Tibial nerve (tissue), 4 donors: Measurements from ENCODE around the gene ANKRD11. TPM values are rescaled to one million over a fixed set of nuclear protein-coding genes. Genes with fewer than 3 reads are reported as not detected.
"Not testable (repeated sequence)": the region's sequence is repeated elsewhere in the genome, so short reads cannot be mapped to it uniquely, and the experiment has no call there.

ENCODE experiments used
- DNase-seq, 2 donors: peaks; one replicate each; pipeline ENCODE4 v3.0.0-alpha.2; 2019; ENCODE audit warnings: low spot score in 2 of 2
- H3K27ac ChIP-seq, 4 donors: fragments of 200-600 bp; sonication (generic) in 3 of 4; one replicate each; pipeline ENCODE4 v1.5.1; 2017 to 2019; ENCODE audit warnings: mild to moderate bottlenecking in 1 of 4
- H3K27me3 ChIP-seq, 2 donors: fragments of 200-600 bp; sonication (generic) in 1 of 2; one replicate each; pipeline versions ENCODE4 v1.5.1 to v1.6.0; 2017 to 2019
- H3K36me3 ChIP-seq, 3 donors: fragments of 200-600 bp; sonication (generic); one replicate each; pipeline ENCODE4 v1.5.1; 2018 to 2019
- H3K4me1 ChIP-seq, 4 donors: fragments of 200-600 bp; sonication (generic) in 3 of 4; one replicate each; pipeline ENCODE4 v1.5.1; 2017 to 2019
- H3K4me3 ChIP-seq, 4 donors: fragments of 200-600 bp; sonication (generic) in 3 of 4; one replicate each; pipeline ENCODE4 v1.5.1; 2017 to 2019; ENCODE audit warnings: mild to moderate bottlenecking in 1 of 4, moderate library complexity in 1 of 4
- H3K9me3 ChIP-seq, 4 donors: fragments of 200-600 bp; sonication (generic) in 3 of 4; one replicate each; pipeline ENCODE4 v1.5.1; 2017 to 2019
- EP300 ChIP-seq, 2 donors: sonication (generic); formaldehyde crosslinking; IDR thresholded peaks; one replicate each; pipeline ENCODE4 v1.6.1; 2017; ENCODE audit warnings: antibody characterized with exemption in 2 of 2, mild to moderate bottlenecking in 1 of 2
- POLR2A ChIP-seq, 2 donors: fragments of 450-650 bp; IDR thresholded peaks; one replicate each; pipeline ENCODE4 v1.6.1; 2017; ENCODE audit warnings: antibody characterized with exemption in 2 of 2, mild to moderate bottlenecking in 2 of 2, moderate library complexity in 2 of 2
- WGBS, 2 donors: methylation state at CpG; one replicate each; pipeline ENCODE4 v1.1.5; 2018; 5-methylcytosine and 5-hydroxymethylcytosine counted together
- total RNA-seq, 4 donors: library from RNA; depleted of rRNA; stranded (reverse); fragments of >200 nt; gene quantifications; one replicate each; pipeline ENCODE4 v1.1.0, GENCODE V29; 2016
- TF ChIP-seq, protein P1 (sequence below), 5 experiments: fragments of 200-600 bp in 3 of 5; fragments of 450-650 bp in 2 of 5; sonication (generic) in 3 of 5; IDR thresholded peaks; one replicate each; pipeline ENCODE4 v1.5.1; 2016 to 2019; ENCODE audit warnings: antibody characterized with exemption in 5 of 5, mild to moderate bottlenecking in 3 of 5, moderate library complexity in 2 of 5

Gene ANKRD11
- total RNA-seq, 4 donors from 2014 or later, result 104 to 177 (median 112) TPM

GRCh38 chr16:89386306-89387185, 103.8 kb downstream of the ANKRD11 start:
- H3K27ac ChIP-seq, result no peak overlapping the region
- H3K9me3 ChIP-seq, result no peaks in the 10 kb centered on the region
- peaks cover 0 to 51% (median 24%) of the 10 kb centered on the region in 4 donors for H3K4me1 ChIP-seq
- TF ChIP-seq POLR2A (IDR thresholded peaks at IDR 0.05) (no peak), EP300 (IDR thresholded peaks at IDR 0.05) (no peak)
- TF ChIP-seq, protein P1, sequence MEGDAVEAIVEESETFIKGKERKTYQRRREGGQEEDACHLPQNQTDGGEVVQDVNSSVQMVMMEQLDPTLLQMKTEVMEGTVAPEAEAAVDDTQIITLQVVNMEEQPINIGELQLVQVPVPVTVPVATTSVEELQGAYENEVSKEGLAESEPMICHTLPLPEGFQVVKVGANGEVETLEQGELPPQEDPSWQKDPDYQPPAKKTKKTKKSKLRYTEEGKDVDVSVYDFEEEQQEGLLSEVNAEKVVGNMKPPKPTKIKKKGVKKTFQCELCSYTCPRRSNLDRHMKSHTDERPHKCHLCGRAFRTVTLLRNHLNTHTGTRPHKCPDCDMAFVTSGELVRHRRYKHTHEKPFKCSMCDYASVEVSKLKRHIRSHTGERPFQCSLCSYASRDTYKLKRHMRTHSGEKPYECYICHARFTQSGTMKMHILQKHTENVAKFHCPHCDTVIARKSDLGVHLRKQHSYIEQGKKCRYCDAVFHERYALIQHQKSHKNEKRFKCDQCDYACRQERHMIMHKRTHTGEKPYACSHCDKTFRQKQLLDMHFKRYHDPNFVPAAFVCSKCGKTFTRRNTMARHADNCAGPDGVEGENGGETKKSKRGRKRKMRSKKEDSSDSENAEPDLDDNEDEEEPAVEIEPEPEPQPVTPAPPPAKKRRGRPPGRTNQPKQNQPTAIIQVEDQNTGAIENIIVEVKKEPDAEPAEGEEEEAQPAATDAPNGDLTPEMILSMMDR (IDR thresholded peaks at IDR 0.05), result no peak
- H3K4me3 ChIP-seq, result no peak overlapping the region
- no peaks in the 10 kb centered on the region for H3K27me3 ChIP-seq
- 78% methylated on average over 19 to 21 of the region's 21 CpGs for WGBS, 2 donors
- H3K36me3 ChIP-seq, result no peaks in the 10 kb centered on the region
- DNase-seq, result no peak

DNA sequence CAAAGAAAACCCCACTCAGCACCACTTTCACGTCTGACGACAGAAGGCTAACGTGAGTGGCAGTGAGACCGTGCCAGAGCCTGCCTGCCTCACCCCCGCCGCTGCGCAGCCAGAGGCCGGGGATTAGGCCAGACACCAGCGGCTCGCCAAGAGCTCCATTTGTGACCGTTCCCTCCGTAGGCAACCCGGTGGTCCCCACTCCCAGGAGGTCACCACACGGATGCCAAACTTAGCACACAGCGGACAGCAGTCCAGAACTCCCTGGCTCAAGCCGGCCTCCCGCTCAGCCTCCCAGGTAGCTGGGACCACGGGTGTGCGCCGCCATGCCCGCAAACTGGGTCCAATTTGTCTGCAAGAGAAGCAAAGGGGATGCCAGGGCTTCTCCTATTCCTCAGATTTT, 104.6 kb downstream of the ANKRD11 start:
- TF ChIP-seq, protein P1 (IDR thresholded peaks at IDR 0.05), result no peak
- TF ChIP-seq EP300 (IDR thresholded peaks at IDR 0.05) (no peak), POLR2A (IDR thresholded peaks at IDR 0.05) (no peak)
- no peaks in the 10 kb centered on the region for H3K27me3 ChIP-seq
- WGBS, 2 donors, result 91 to 95% methylated on average over 21 of the region's 21 CpGs
- DNase-seq, result no peak
- no peaks in the 10 kb centered on the region for H3K9me3 ChIP-seq
- H3K4me1 ChIP-seq, result peaks cover 0 to 59% (median 25%) of the 10 kb centered on the region in 4 donors
- H3K27ac ChIP-seq, result no peak overlapping the region
- no peaks in the 10 kb centered on the region for H3K36me3 ChIP-seq
- no peak overlapping the region for H3K4me3 ChIP-seq

- H3K27ac ChIP-seq, result no peak overlapping the region
- H3K4me3 ChIP-seq, result no peak overlapping the region
- no peaks in the 10 kb centered on the region for H3K36me3 ChIP-seq
- H3K9me3 ChIP-seq, result no peaks in the 10 kb centered on the region
- peaks cover 0 to 74% (median 34%) of the 10 kb centered on the region in 4 donors for H3K4me1 ChIP-seq
- no peak for TF ChIP-seq EP300 (IDR thresholded peaks at IDR 0.05)
- TF ChIP-seq, protein P1 (IDR thresholded peaks at IDR 0.05), result no peak
- TF ChIP-seq POLR2A (IDR thresholded peaks at IDR 0.05), result no peak
- 88 to 92% methylated on average over 12 of the region's 12 CpGs for WGBS, 2 donors
- no peak for DNase-seq
- no peaks in the 10 kb centered on the region for H3K27me3 ChIP-seq
Measured at GRCh38 chr16:89384282-89384681, 106.1 kb downstream of the ANKRD11 start.

GRCh38 chr16:89383095-89384003, 107.0 kb downstream of the ANKRD11 start:
- Histone ChIP-seq H3K4me3 (no peak overlapping the region), H3K4me1 (peaks cover 0 to 83% (median 37%) of the 10 kb centered on the region in 4 donors), H3K27me3 (no peaks in the 10 kb centered on the region), H3K36me3 (no peaks in the 10 kb centered on the region), H3K27ac (peak overlapping the region in 1 of 4 donors; percentile 15), H3K9me3 (no peaks in the 10 kb centered on the region)
- WGBS, 2 donors, result 49 to 56% methylated on average over 28 to 29 of the region's 29 CpGs
- DNase-seq, result no peak
- TF ChIP-seq POLR2A (IDR thresholded peaks at IDR 0.05), result no peak
- TF ChIP-seq EP300 (IDR thresholded peaks at IDR 0.05), result no peak
- TF ChIP-seq, protein P1 (IDR thresholded peaks at IDR 0.05), result no peak

DNA sequence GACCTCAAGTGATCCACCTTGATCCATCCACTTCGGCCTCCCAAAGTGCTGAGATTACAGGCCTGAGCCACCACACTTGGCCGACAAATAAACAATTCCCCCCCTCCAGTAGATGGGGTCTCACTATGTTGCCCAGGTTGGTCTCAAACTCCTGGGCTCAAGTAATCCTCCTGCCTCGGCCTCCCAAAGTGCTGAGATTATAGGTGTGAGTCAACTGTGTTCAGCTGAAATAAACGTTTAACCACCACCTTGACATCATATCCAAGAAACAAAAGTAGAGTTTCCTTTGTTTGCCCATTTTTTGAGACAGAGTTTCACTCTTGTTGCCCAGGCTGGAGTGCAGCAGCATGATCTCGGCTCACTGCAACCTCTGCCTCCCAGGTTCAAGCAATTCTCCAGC, 107.8 kb downstream of the ANKRD11 start:
- H3K36me3 ChIP-seq, DNase-seq, H3K27me3 ChIP-seq, H3K27ac ChIP-seq, H3K4me3 ChIP-seq, H3K9me3 ChIP-seq: not testable (repeated sequence)
- peaks cover 0 to 87% (median 38%) of the 10 kb centered on the region in 4 donors for H3K4me1 ChIP-seq
- 69 to 73% methylated on average over 5 of the region's 5 CpGs for WGBS, 2 donors
